ENCODE data around the gene PCDH9. TPM values are rescaled to one million over a fixed set of nuclear protein-coding genes. Genes with fewer than 3 reads are reported as not detected.

The PCDH9 gene
- total RNA-seq, 1 experiment from 2014 or later: 2.2 TPM

GRCh38 chr13:66362485-66362884, 867.7 kb downstream of the PCDH9 start:
- Histone ChIP-seq H3K27me3 (replicated peaks) (no peaks in the 10 kb centered on the region), H3K36me3 (no peaks in the 10 kb centered on the region), H3K4me1 (replicated peaks) (no peaks in the 10 kb centered on the region), H3K9me3 (replicated peaks) (no peaks in the 10 kb centered on the region), H3K27ac (no peak overlapping the region), H3K4me3 (no peak overlapping the region)
- no peak for DNase-seq (ENCODE audit: low read depth in 1 of 2, low spot score in 2 of 2)

DNA sequence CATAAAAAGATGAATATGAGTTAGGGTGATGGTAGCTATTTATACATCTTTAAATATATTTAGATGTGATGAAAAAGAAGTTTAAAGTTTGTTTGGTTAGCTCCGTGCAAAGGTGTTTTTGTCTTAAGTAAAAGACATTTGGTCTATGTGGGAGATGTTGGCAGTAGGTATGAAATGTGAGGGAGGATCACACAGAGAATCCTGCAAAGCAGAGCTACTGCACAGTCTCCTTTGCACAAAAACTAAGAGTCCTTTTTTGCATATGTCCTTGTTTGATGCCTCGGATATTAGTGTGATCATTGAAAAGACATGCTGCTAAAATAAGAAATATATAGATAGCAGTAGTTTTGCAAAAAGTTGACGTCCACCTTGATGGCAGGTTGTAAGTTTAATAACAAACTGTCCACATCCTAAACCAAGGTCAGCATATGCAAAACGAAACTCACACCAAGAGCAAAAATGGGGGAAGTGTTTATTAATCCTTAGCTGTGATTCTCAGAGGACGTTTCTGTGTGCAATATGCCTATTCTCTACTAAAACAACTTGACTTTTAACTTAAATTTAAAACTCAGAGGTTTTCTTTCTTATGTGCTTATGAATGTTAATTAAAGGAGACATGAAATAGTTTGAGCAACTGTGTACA, 870.1 kb downstream of the PCDH9 start:
- Histone ChIP-seq H3K36me3 (no peaks in the 10 kb centered on the region), H3K27me3 (replicated peaks) (no peaks in the 10 kb centered on the region)
- no peak for DNase-seq (ENCODE audit: low read depth in 1 of 2, low spot score in 2 of 2)

DNA sequence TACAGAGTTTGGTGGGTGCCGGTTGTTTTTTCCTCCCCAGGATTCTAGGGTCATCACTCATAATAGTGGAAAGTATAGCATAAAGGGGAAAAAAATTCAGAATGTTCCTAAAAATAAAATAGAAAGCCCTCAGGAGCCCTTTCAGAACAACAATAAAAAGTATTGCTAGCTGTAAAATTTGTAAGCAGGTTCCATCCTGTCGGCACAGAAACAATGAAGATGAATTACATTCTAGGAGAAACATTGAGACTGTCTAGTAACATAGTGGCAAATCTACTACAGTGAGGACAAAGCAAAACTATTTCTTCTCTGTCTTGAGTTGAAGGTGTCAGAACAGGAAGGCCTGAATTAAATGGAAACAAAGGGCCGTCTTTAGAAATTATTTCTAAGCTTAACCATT, 870.7 kb downstream of the PCDH9 start:
- Histone ChIP-seq H3K27ac (no peak overlapping the region), H3K27me3 (replicated peaks) (no peaks in the 10 kb centered on the region), H3K4me1 (replicated peaks) (no peaks in the 10 kb centered on the region), H3K36me3 (no peaks in the 10 kb centered on the region), H3K4me3 (no peak overlapping the region), H3K9me3 (replicated peaks) (no peaks in the 10 kb centered on the region)
- DNase-seq (ENCODE audit: low read depth in 1 of 2, low spot score in 2 of 2): no peak

More for the DNA sequence above, 870.1 kb downstream of the PCDH9 start:
- H3K9me3 ChIP-seq (replicated peaks): no peaks in the 10 kb centered on the region
- no peak overlapping the region for H3K27ac ChIP-seq
- no peak overlapping the region for H3K4me3 ChIP-seq
- no peaks in the 10 kb centered on the region for H3K4me1 ChIP-seq (replicated peaks)

- Histone ChIP-seq H3K9me3 (replicated peaks) (no peaks in the 10 kb centered on the region), H3K4me3 (no peak overlapping the region), H3K27ac (no peak overlapping the region), H3K4me1 (replicated peaks) (no peaks in the 10 kb centered on the region), H3K27me3 (replicated peaks) (no peaks in the 10 kb centered on the region), H3K36me3 (no peaks in the 10 kb centered on the region)
- no peak for DNase-seq (ENCODE audit: low read depth in 1 of 2, low spot score in 2 of 2)
Observed at GRCh38 chr13:66358564-66358963, 871.6 kb downstream of the PCDH9 start.

DNA sequence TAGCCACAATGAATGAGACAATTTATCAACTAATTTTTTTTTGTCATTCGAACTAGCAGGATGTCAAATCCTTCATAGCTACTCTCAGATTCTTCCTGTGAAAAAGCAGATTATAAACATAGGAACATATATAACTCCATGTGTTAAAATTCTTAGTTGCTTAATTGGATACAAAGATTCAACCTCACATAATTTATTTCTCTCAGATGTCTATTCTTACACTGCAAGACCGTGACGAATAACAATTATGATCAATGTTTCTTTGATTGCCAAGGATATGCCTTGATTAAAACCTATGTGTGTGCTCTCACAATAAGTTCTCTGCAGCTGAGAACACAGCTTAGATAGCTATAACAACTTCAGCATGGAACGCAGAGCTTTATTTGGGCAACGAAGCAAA, 872.7 kb downstream of the PCDH9 start:
- DNase-seq (ENCODE audit: low read depth in 1 of 2, low spot score in 2 of 2): no peak
- Histone ChIP-seq H3K4me1 (replicated peaks) (no peaks in the 10 kb centered on the region), H3K4me3 (no peak overlapping the region), H3K36me3 (no peaks in the 10 kb centered on the region), H3K27me3 (replicated peaks) (no peaks in the 10 kb centered on the region), H3K27ac (no peak overlapping the region), H3K9me3 (replicated peaks) (no peaks in the 10 kb centered on the region)

GRCh38 chr13:66354879-66355751, 875.0 kb downstream of the PCDH9 start:
- H3K27ac ChIP-seq: no peak overlapping the region
- DNase-seq (ENCODE audit: low read depth in 1 of 2, low spot score in 2 of 2): no peak
- no peaks in the 10 kb centered on the region for H3K9me3 ChIP-seq (replicated peaks)
- no peaks in the 10 kb centered on the region for H3K36me3 ChIP-seq
- H3K4me1 ChIP-seq (replicated peaks): no peaks in the 10 kb centered on the region
- H3K4me3 ChIP-seq: no peak overlapping the region
- no peaks in the 10 kb centered on the region for H3K27me3 ChIP-seq (replicated peaks)

DNA sequence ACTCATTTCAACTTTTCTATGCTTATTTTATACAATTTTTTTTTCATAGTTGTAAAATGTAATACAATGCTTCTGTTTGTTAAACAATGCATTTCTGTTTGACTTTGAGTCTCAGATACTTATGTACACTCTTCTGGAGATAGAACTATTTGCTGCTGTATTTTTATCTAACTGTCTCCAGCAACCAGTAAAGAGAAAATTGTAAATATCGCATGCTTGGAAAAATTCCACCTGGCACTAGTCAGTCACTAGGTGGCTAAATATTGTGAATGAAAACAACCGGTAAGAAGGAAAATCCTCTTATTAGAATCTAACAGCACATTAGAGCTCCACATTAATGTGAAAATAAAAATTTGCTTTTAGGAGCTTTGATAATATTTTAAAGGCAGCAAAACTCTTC, 876.5 kb downstream of the PCDH9 start:
- Histone ChIP-seq H3K4me1 (replicated peaks) (no peaks in the 10 kb centered on the region), H3K9me3 (replicated peaks) (no peaks in the 10 kb centered on the region), H3K4me3 (no peak overlapping the region), H3K27me3 (replicated peaks) (no peaks in the 10 kb centered on the region), H3K36me3 (no peaks in the 10 kb centered on the region), H3K27ac (no peak overlapping the region)
- DNase-seq (ENCODE audit: low read depth in 1 of 2, low spot score in 2 of 2): no peak

DNA sequence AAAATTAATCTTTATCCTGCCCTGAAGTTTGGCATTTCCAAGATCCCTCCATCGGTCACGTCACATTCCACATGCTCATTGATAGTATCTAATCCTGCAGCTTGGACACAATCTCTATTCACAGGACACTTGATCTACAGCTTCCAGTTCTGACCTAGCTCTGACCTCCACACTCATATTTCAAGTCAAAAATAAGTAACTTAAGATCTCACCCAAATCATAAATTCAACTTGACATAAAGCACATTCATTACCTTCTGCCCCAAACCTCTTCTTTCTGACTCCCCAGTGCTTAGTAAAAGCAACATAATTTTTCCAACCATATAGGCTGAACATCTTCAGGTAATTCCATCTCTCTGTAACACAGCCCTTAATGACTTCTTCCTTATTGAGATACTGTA, 880.2 kb downstream of the PCDH9 start:
- Histone ChIP-seq H3K4me1 (replicated peaks) (no peaks in the 10 kb centered on the region), H3K36me3 (no peaks in the 10 kb centered on the region), H3K9me3 (replicated peaks) (no peaks in the 10 kb centered on the region), H3K27me3 (replicated peaks) (no peaks in the 10 kb centered on the region), H3K27ac (no peak overlapping the region), H3K4me3 (no peak overlapping the region)
- no peak for DNase-seq (ENCODE audit: low read depth in 1 of 2, low spot score in 2 of 2)

DNA sequence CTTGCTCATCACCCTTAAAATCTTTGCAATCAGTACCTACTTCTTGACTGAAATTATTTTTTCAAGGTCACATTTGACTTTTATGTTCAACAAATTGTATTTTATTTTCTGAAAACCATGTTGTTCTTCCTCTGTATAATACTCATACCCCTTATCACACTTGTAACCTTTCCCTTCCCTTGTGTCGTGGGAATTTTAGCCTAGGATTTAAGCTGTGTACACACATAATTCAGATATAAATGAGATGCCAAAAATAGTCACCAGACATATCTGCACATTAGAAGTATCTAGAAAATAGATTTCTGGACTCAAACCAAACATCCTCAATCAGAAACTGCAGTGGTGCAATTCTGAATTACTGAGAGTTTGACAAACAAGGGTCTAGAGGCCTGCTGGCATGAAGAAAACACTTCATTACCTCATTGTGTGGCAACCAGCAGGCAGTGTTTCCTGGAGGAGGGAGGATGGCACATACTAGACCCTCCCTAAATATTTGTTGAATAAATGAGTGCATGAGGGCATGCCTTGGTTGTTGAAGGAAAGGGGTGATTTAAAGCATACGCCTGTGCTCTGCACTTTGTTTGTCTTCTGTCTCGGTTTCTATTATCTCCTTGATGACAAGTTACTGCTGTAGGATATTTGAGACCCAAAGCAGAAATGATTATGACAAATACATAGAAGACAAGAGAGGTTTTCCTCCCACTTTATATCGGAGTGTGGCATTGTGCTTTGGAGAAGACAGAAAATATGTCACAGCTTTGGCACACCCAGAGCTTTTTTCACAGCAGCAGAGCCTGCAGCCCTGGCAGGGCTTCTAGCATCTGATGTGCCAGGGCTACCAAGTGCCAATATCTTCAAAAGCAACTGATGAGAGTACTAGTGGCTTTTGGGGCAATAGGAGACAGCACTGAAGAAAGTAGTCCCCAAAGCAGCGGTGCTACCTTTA, 881.1 kb downstream of the PCDH9 start:
- no peaks in the 10 kb centered on the region for H3K9me3 ChIP-seq (replicated peaks)
- no peak for DNase-seq (ENCODE audit: low read depth in 1 of 2, low spot score in 2 of 2)

GRCh38 chr13:66347486-66348117, 882.5 kb downstream of the PCDH9 start:
- Histone ChIP-seq H3K36me3 (no peaks in the 10 kb centered on the region), H3K27me3 (replicated peaks) (no peaks in the 10 kb centered on the region), H3K4me3 (no peak overlapping the region), H3K9me3 (replicated peaks) (no peaks in the 10 kb centered on the region), H3K4me1 (replicated peaks) (no peaks in the 10 kb centered on the region), H3K27ac (no peak overlapping the region)
- no peak for DNase-seq (ENCODE audit: low read depth in 1 of 2, low spot score in 2 of 2)

More for the DNA sequence above, 881.1 kb downstream of the PCDH9 start:
- no peaks in the 10 kb centered on the region for H3K4me1 ChIP-seq (replicated peaks)
- H3K36me3 ChIP-seq: no peaks in the 10 kb centered on the region
- H3K27ac ChIP-seq: no peak overlapping the region
- H3K4me3 ChIP-seq: no peak overlapping the region
- no peaks in the 10 kb centered on the region for H3K27me3 ChIP-seq (replicated peaks)

GRCh38 chr13:66345971-66346370, 884.2 kb downstream of the PCDH9 start:
- Histone ChIP-seq H3K27ac (no peak overlapping the region), H3K4me1 (replicated peaks) (no peaks in the 10 kb centered on the region), H3K36me3 (no peaks in the 10 kb centered on the region), H3K9me3 (replicated peaks) (no peaks in the 10 kb centered on the region), H3K4me3 (no peak overlapping the region), H3K27me3 (replicated peaks) (no peaks in the 10 kb centered on the region)
- no peak for DNase-seq (ENCODE audit: low read depth in 1 of 2, low spot score in 2 of 2)

- H3K36me3 ChIP-seq: no peaks in the 10 kb centered on the region
- DNase-seq (ENCODE audit: low read depth in 1 of 2, low spot score in 2 of 2): no peak
- H3K27ac ChIP-seq: no peak overlapping the region
- H3K4me1 ChIP-seq (replicated peaks): no peaks in the 10 kb centered on the region
- H3K9me3 ChIP-seq (replicated peaks): no peaks in the 10 kb centered on the region
- H3K4me3 ChIP-seq: no peak overlapping the region
- no peaks in the 10 kb centered on the region for H3K27me3 ChIP-seq (replicated peaks)
Observed at GRCh38 chr13:66345518-66345810, 884.7 kb downstream of the PCDH9 start.

GRCh38 chr13:66344805-66345517, 885.2 kb downstream of the PCDH9 start:
- no peaks in the 10 kb centered on the region for H3K36me3 ChIP-seq
- DNase-seq (ENCODE audit: low read depth in 1 of 2, low spot score in 2 of 2): no peak
- no peaks in the 10 kb centered on the region for H3K9me3 ChIP-seq (replicated peaks)
- no peak overlapping the region for H3K27ac ChIP-seq
- no peaks in the 10 kb centered on the region for H3K4me1 ChIP-seq (replicated peaks)
- no peak overlapping the region for H3K4me3 ChIP-seq
- H3K27me3 ChIP-seq (replicated peaks): no peaks in the 10 kb centered on the region
